Measurements from ENCODE around the gene MRTFB.

- TF ChIP-seq CTCF (conservative IDR thresholded peaks at IDR 0.05 in 1 of 2, IDR thresholded peaks at IDR 0.05 in 1 of 2; ENCODE audit: low read depth in 1 of 2, low read length in 2 of 2) (no peak), EZH2 (IDR thresholded peaks at IDR 0.05; ENCODE audit: low read length, missing control alignments) (no peak)
These were observed 237.2 kb downstream of the MRTFB start for GRCh38 chr16:14308368-14308723.

All from fibroblast of lung (primary cell).